Tibial nerve (tissue), 4 donors: ENCODE results near the gene SLC25A41. TPM values are rescaled to one million over a fixed set of nuclear protein-coding genes. Genes with fewer than 3 reads are reported as not detected.

Experiments
- DNase-seq, 2 donors: peaks; one replicate each; pipeline ENCODE4 v3.0.0-alpha.2; 2019; ENCODE audit warnings: low spot score in 2 of 2
- H3K27ac ChIP-seq, 4 donors: fragments of 200-600 bp; sonication (generic) in 3 of 4; one replicate each; pipeline ENCODE4 v1.5.1; 2017 to 2019; ENCODE audit warnings: mild to moderate bottlenecking in 1 of 4
- H3K27me3 ChIP-seq, 2 donors: fragments of 200-600 bp; sonication (generic) in 1 of 2; one replicate each; pipeline versions ENCODE4 v1.5.1 to v1.6.0; 2017 to 2019
- H3K36me3 ChIP-seq, 3 donors: fragments of 200-600 bp; sonication (generic); one replicate each; pipeline ENCODE4 v1.5.1; 2018 to 2019
- H3K4me1 ChIP-seq, 4 donors: fragments of 200-600 bp; sonication (generic) in 3 of 4; one replicate each; pipeline ENCODE4 v1.5.1; 2017 to 2019
- H3K4me3 ChIP-seq, 4 donors: fragments of 200-600 bp; sonication (generic) in 3 of 4; one replicate each; pipeline ENCODE4 v1.5.1; 2017 to 2019; ENCODE audit warnings: mild to moderate bottlenecking in 1 of 4, moderate library complexity in 1 of 4
- H3K9me3 ChIP-seq, 4 donors: fragments of 200-600 bp; sonication (generic) in 3 of 4; one replicate each; pipeline ENCODE4 v1.5.1; 2017 to 2019
- CTCF ChIP-seq, 5 experiments: fragments of 200-600 bp in 3 of 5; fragments of 450-650 bp in 2 of 5; sonication (generic) in 3 of 5; IDR thresholded peaks; one replicate each; pipeline ENCODE4 v1.5.1; 2016 to 2019; ENCODE audit warnings: antibody characterized with exemption in 5 of 5, mild to moderate bottlenecking in 3 of 5, moderate library complexity in 2 of 5
- EP300 ChIP-seq, 2 donors: sonication (generic); formaldehyde crosslinking; IDR thresholded peaks; one replicate each; pipeline ENCODE4 v1.6.1; 2017; ENCODE audit warnings: antibody characterized with exemption in 2 of 2, mild to moderate bottlenecking in 1 of 2
- POLR2A ChIP-seq, 2 donors: fragments of 450-650 bp; IDR thresholded peaks; one replicate each; pipeline ENCODE4 v1.6.1; 2017; ENCODE audit warnings: antibody characterized with exemption in 2 of 2, mild to moderate bottlenecking in 2 of 2, moderate library complexity in 2 of 2
- WGBS, 2 donors: methylation state at CpG; one replicate each; pipeline ENCODE4 v1.1.5; 2018; 5-methylcytosine and 5-hydroxymethylcytosine counted together
- small RNA-seq: library from RNA; depleted of rRNA; stranded (forward); fragments of <200 nt; gene quantifications from one replicate; pipeline ENCODE3, GENCODE V24; 2016
- total RNA-seq, 4 donors: library from RNA; depleted of rRNA; stranded (reverse); fragments of >200 nt; gene quantifications; one replicate each; pipeline ENCODE4 v1.1.0, GENCODE V29; 2016

SLC25A41 gene
- total RNA-seq, 4 donors from 2014 or later = 0.63 TPM; not detected in 3

GRCh38 chr19:6378041-6378440 lies 55.5 kb downstream of the SLC25A41 start:
- Histone ChIP-seq H3K36me3 (peaks cover 2 to 72% (median 20%) of the 10 kb centered on the region in 3 donors), H3K4me3 (no peak overlapping the region), H3K4me1 (peaks cover 0 to 47% (median 13%) of the 10 kb centered on the region in 4 donors), H3K27ac (peak overlapping the region in 2 of 4 donors; percentile 16 to 31), H3K9me3 (peaks cover 0 to 11% (median 0%) of the 10 kb centered on the region in 4 donors), H3K27me3 (no peaks in the 10 kb centered on the region)
- TF ChIP-seq CTCF (IDR thresholded peaks at IDR 0.05) = no peak
- no peak for TF ChIP-seq EP300 (IDR thresholded peaks at IDR 0.05)
- no peak for TF ChIP-seq POLR2A (IDR thresholded peaks at IDR 0.05)
- WGBS, 2 donors = 43 to 45% methylated on average over 6 of the region's 6 CpGs
- DNase-seq = no peak

DNA sequence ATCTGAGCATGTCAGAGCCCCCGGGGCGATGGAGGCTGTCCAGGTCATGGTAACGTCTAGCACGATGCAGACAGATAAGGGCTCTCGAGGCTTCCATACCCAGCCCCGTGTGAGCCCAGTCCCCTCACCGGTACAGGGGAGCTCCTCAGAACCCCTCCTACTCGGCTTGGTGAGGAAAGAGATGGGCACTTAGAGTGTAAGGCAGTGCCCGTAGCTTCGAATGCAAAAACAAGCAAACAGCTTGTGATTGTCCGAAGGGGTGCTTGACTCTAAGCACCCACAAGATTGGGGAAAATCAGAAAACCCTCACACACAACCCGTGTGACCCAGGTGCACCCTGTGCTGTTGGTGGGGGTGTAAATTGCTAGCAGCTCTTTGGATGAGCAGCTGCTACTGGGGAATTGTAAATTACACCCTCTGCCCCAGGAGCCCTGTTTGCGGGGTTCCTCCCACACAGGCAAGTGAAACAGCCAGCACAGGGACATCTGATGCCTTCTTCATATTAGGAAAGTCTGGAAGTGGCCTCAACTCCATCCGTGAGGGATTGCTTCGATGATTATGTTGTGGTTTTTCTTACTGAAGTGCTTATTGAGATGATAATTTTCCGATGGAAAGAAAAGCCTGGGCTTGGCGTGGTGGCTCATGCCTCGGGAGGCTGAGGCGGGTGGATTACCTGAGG lies 56.9 kb downstream of the SLC25A41 start:
- no peaks in the 10 kb centered on the region for H3K27me3 ChIP-seq
- WGBS, 2 donors = 56 to 67% methylated on average over 16 to 19 of the region's 19 CpGs
- TF ChIP-seq CTCF (IDR thresholded peaks at IDR 0.05) = no peak
- peaks cover 0 to 53% (median 15%) of the 10 kb centered on the region in 4 donors for H3K4me1 ChIP-seq
- peaks cover 0 to 11% (median 0%) of the 10 kb centered on the region in 4 donors for H3K9me3 ChIP-seq
- peaks cover 2 to 58% (median 15%) of the 10 kb centered on the region in 3 donors for H3K36me3 ChIP-seq
- no peak overlapping the region for H3K4me3 ChIP-seq
- DNase-seq = no peak
- peak overlapping the region in 2 of 4 donors; percentile 60 to 99 for H3K27ac ChIP-seq

Small RNAs within 50 kb of the gene (small RNA-seq; reads per million reads assigned to genes)
- gene MIR6790 = not detected
- not detected for gene MIR6885

Other genes with a start within 250 kb of the SLC25A41 start
- gene MLLT1, start 153.8 kb downstream of the SLC25A41 start, total RNA-seq = 10 to 100 TPM; 15.1 to 42.0 (median 19.9) TPM
- not detected for gene ACER1, start 100.2 kb downstream of the SLC25A41 start, total RNA-seq
- gene CLPP, start 72.2 kb downstream of the SLC25A41 start, total RNA-seq = 10 to 100 TPM; 46.1 to 87.2 (median 67.8) TPM
- gene ALKBH7, start 61.0 kb downstream of the SLC25A41 start, total RNA-seq = 10 to 100 TPM; 54.0 to 77.6 (median 70.4) TPM
- 1 to 10 TPM in 3 of 4 donors, under 1 TPM in 1; under 0.01 to 4.3 (median 2.5) TPM for gene PSPN, start 57.8 kb downstream of the SLC25A41 start, total RNA-seq
- 10 to 100 TPM; 29.5 to 50.9 (median 45.1) TPM for gene GTF2F1, start 40.6 kb downstream of the SLC25A41 start, total RNA-seq
- gene KHSRP, start 9.0 kb downstream of the SLC25A41 start, total RNA-seq = 100 to 1,000 TPM in 3 of 4 donors, 10 to 100 TPM in 1; 79.5 to 147 (median 119) TPM
- 10 to 100 TPM; 33.2 to 45.6 (median 42.4) TPM for gene SLC25A23, start 26.0 kb upstream of the SLC25A41 start, total RNA-seq
- not detected for gene CRB3, start 30.5 kb upstream of the SLC25A41 start, total RNA-seq
- gene DENND1C, start 48.0 kb upstream of the SLC25A41 start, total RNA-seq = 1 to 10 TPM; 1.1 to 8.1 (median 2.5) TPM
- gene TUBB4A, start 68.5 kb upstream of the SLC25A41 start, total RNA-seq = 10 to 100 TPM; 10.8 to 31.0 (median 22.1) TPM
- 1 to 10 TPM in 2 of 4 donors, under 1 TPM in 1, not detected in 1; 0.66 to 1.3 (median 1.2) TPM for gene TNFSF9, start 97.3 kb upstream of the SLC25A41 start, total RNA-seq
- gene CD70, start 157.4 kb upstream of the SLC25A41 start, total RNA-seq = under 1 TPM in 1 of 4 donors, not detected in 3; 0.87 TPM
- 1 to 10 TPM; 1.3 to 8.4 (median 5.2) TPM for gene TNFSF14, start 236.4 kb upstream of the SLC25A41 start, total RNA-seq